NCI-H1436 treated with DMSO at 0.1 percent for 48 hours (cell line): ENCODE data around the gene PYHIN1.

ENCODE experiments used
- DNase-seq: peaks from one replicate; lab custom pipeline; 2025; lab: John Stamatoyannopoulos, UW

The PYHIN1 gene

GRCh38 chr1:159014851-159015250, 83.5 kb downstream of the PYHIN1 start:
- DNase-seq: no peak

GRCh38 chr1:159015440-159015909, 84.1 kb downstream of the PYHIN1 start:
- DNase-seq: no peak

GRCh38 chr1:159023723-159024122, 92.4 kb downstream of the PYHIN1 start:
- DNase-seq: no peak

GRCh38 chr1:159025043-159025442, 93.7 kb downstream of the PYHIN1 start:
- no peak for DNase-seq
